Osteocyte (in vitro differentiated cells): ENCODE data around the gene SPATA1. TPM values are rescaled to one million over a fixed set of nuclear protein-coding genes. Genes with fewer than 3 reads are reported as not detected.

Experiments
- DNase-seq: peaks from one replicate; pipeline ENCODE4 v3.0.0; 2021; ENCODE audit warnings: mixed read lengths; ENCODE audit not compliant: unreplicated experiment; ENCODE audit errors: extremely low spot score
- H3K27ac Mint-ChIP-seq: one replicate; pipeline ENCODE4 v1.8.0; 2021; ENCODE audit warnings: mild to moderate bottlenecking, mixed read lengths; ENCODE audit not compliant: unreplicated experiment
- H3K27me3 Mint-ChIP-seq: one replicate; pipeline ENCODE4 v1.8.0; 2021; ENCODE audit warnings: mixed read lengths; ENCODE audit not compliant: unreplicated experiment
- H3K36me3 Mint-ChIP-seq: one replicate; pipeline ENCODE4 v1.8.0; 2021; ENCODE audit warnings: mixed read lengths; ENCODE audit not compliant: unreplicated experiment
- H3K4me1 Mint-ChIP-seq: one replicate; pipeline ENCODE4 v1.8.0; 2021; ENCODE audit warnings: mixed read lengths; ENCODE audit not compliant: unreplicated experiment
- H3K4me3 Mint-ChIP-seq: one replicate; pipeline ENCODE4 v1.8.0; 2021; ENCODE audit warnings: mild to moderate bottlenecking, moderate library complexity, mixed read lengths; ENCODE audit not compliant: unreplicated experiment
- H3K9me3 Mint-ChIP-seq: one replicate; pipeline ENCODE4 v1.8.0; 2021; ENCODE audit warnings: mixed read lengths; ENCODE audit not compliant: unreplicated experiment
- CTCF ChIP-seq: fragments of 200-600 bp; sonication (generic); IDR thresholded peaks from 2 replicates; pipeline ENCODE4 v1.5.0; 2021; ENCODE audit warnings: antibody characterized with exemption, mild to moderate bottlenecking, moderate library complexity
- total RNA-seq: library from RNA; stranded (reverse); gene quantifications from 2 replicates; pipeline ENCODE4 v1.2.1, GENCODE V29; 2021

SPATA1 gene
- total RNA-seq, 1 donor from 2014 or later = 1.7 TPM

- no peaks in the 10 kb centered on the region for H3K27me3 Mint-ChIP-seq
- DNase-seq = no peak
- peaks cover 10% of the 10 kb centered on the region for H3K36me3 Mint-ChIP-seq
- H3K27ac Mint-ChIP-seq = no peak overlapping the region
- H3K9me3 Mint-ChIP-seq = no peaks in the 10 kb centered on the region
- no peak for TF ChIP-seq CTCF
- H3K4me1 Mint-ChIP-seq = no peaks in the 10 kb centered on the region
- no peak overlapping the region for H3K4me3 Mint-ChIP-seq
Observed at GRCh38 chr1:84525779-84526178, 19.6 kb downstream of the SPATA1 start.

DNA sequence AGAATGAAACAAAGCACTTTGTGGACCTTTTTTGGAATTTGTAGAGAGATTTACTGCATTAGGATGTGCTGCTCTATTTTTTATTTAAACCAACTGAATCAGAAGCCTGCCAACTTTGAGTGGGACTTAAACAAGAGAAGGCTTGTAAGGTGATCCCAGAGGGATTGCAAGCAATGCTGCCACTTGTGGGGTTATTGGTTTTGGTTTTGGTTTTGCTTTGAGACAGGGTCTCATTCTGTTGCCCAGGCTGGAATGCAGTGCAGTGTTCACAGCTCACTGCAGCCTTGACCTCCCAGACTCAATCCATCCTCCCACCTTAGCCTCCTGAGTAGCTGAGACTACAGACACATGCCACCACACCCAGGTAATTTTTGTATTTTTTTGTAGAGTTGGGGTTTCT, 32.4 kb downstream of the SPATA1 start:
- Mint-ChIP-seq H3K4me3 (no peak overlapping the region), H3K4me1 (peaks cover 19% of the 10 kb centered on the region), H3K9me3 (no peaks in the 10 kb centered on the region), H3K27ac (no peak overlapping the region), H3K27me3 (no peaks in the 10 kb centered on the region), H3K36me3 (peaks cover 24% of the 10 kb centered on the region)
- no peak for TF ChIP-seq CTCF
- DNase-seq = no peak

GRCh38 chr1:84539972-84540371, 33.8 kb downstream of the SPATA1 start:
- Mint-ChIP-seq H3K4me1 (peaks cover 19% of the 10 kb centered on the region), H3K9me3 (no peaks in the 10 kb centered on the region), H3K36me3 (peaks cover 24% of the 10 kb centered on the region), H3K4me3 (no peak overlapping the region), H3K27ac (peak overlapping the region; percentile 31), H3K27me3 (no peaks in the 10 kb centered on the region)
- DNase-seq = no peak
- no peak for TF ChIP-seq CTCF

GRCh38 chr1:84540759-84541158, 34.6 kb downstream of the SPATA1 start:
- H3K36me3 Mint-ChIP-seq = peaks cover 22% of the 10 kb centered on the region
- no peaks in the 10 kb centered on the region for H3K27me3 Mint-ChIP-seq
- H3K9me3 Mint-ChIP-seq = no peaks in the 10 kb centered on the region
- no peak overlapping the region for H3K4me3 Mint-ChIP-seq
- no peak for TF ChIP-seq CTCF
- peak overlapping the region; percentile 24 for H3K27ac Mint-ChIP-seq
- peaks cover 19% of the 10 kb centered on the region for H3K4me1 Mint-ChIP-seq
- DNase-seq = no peak

GRCh38 chr1:84541679-84542078, 35.5 kb downstream of the SPATA1 start:
- Mint-ChIP-seq H3K4me3 (no peak overlapping the region), H3K4me1 (peaks cover 19% of the 10 kb centered on the region), H3K9me3 (no peaks in the 10 kb centered on the region), H3K27ac (no peak overlapping the region), H3K27me3 (no peaks in the 10 kb centered on the region), H3K36me3 (peaks cover 20% of the 10 kb centered on the region)
- no peak for TF ChIP-seq CTCF
- DNase-seq = no peak
